GM12864 (cell line): ENCODE results near the gene FCRL6.

ENCODE experiments used
- DNase-seq: peaks from one replicate; pipeline ENCODE4 v3.0.0-alpha.2; 2011; ENCODE audit warnings: low read depth
- H3K4me3 ChIP-seq: 2 replicates; pipeline ENCODE4 v1.5.1; 2011; ENCODE audit warnings: mild to moderate bottlenecking, low read depth, low read length, control low read depth
- TF ChIP-seq, protein P1 (sequence below): IDR thresholded peaks from 2 replicates; pipeline ENCODE4 v1.5.1; 2011; ENCODE audit warnings: low read depth, mild to moderate bottlenecking, moderate library complexity, low read length, control low read depth, inconsistent platforms; ENCODE audit errors: missing control alignments

FCRL6 gene

GRCh38 chr1:159821171-159821867 is 19.2 kb downstream of the FCRL6 start:
- H3K4me3 ChIP-seq: no peak overlapping the region
- TF ChIP-seq, protein P1, sequence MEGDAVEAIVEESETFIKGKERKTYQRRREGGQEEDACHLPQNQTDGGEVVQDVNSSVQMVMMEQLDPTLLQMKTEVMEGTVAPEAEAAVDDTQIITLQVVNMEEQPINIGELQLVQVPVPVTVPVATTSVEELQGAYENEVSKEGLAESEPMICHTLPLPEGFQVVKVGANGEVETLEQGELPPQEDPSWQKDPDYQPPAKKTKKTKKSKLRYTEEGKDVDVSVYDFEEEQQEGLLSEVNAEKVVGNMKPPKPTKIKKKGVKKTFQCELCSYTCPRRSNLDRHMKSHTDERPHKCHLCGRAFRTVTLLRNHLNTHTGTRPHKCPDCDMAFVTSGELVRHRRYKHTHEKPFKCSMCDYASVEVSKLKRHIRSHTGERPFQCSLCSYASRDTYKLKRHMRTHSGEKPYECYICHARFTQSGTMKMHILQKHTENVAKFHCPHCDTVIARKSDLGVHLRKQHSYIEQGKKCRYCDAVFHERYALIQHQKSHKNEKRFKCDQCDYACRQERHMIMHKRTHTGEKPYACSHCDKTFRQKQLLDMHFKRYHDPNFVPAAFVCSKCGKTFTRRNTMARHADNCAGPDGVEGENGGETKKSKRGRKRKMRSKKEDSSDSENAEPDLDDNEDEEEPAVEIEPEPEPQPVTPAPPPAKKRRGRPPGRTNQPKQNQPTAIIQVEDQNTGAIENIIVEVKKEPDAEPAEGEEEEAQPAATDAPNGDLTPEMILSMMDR: no peak
- no peak for DNase-seq

- no peak for DNase-seq
Observed at GRCh38 chr1:159823406-159823805, 21.2 kb downstream of the FCRL6 start.

DNA sequence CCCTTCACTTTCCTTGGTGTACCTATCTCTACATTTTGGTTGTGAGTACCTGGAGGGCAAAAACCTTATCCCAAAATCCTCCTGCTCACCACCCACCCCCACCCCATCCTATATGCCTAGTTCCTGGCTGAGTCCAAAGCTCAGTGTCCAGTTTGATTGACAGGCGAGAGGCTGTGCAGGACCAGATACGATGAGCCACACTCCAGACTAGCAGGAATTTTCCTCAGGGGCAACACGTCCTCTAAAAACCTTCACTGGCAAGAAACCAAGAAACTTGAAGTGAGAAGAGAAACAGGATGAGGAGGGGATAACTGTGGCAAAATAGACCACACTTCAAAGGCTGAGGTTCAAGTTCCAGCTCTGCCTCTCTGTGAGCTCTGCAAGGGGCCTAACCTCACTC is 23.4 kb downstream of the FCRL6 start:
- TF ChIP-seq, protein P1: no peak
- DNase-seq: no peak
- H3K4me3 ChIP-seq: no peak overlapping the region

More at GRCh38 chr1:159823406-159823805, 21.2 kb downstream of the FCRL6 start:
- TF ChIP-seq, protein P1: no peak
- no peak overlapping the region for H3K4me3 ChIP-seq

GRCh38 chr1:159826441-159827101 is 24.4 kb downstream of the FCRL6 start, which contains the start of gene SLAMF8:
SLAMF8 (plus strand) TSS chr1:159826873; CDS start chr1:159826899, 26 bp downstream.
- no peak within 1 kb of the TSS for H3K4me3 ChIP-seq
- TF ChIP-seq, protein P1: no peak
- DNase-seq: no peak

GRCh38 chr1:159827102-159827490 is 24.9 kb downstream of the FCRL6 start:
- TF ChIP-seq, protein P1: no peak
- H3K4me3 ChIP-seq: no peak overlapping the region
- DNase-seq: no peak

GRCh38 chr1:159827549-159827948 is 25.4 kb downstream of the FCRL6 start:
- DNase-seq: no peak
- TF ChIP-seq, protein P1: no peak

DNA sequence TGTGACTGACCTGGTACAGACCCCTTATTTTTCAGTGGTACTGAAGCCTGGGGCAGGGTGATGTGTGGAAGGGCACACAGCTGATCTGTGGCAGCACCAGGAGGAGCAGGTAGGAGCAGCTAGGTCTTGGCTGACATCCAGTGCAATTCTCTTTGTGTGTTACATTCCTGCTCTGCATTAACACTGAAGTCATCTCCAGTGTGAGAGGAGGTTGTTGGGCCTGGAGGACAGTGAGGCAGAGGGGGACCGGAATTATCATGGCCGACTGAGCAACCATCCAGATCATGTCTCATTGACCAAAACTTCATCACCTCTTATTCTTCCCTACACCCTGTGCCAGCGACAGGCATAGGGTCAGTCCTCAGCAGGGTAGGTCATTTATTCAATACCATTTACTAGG is 26.0 kb downstream of the FCRL6 start:
- DNase-seq: no peak
- TF ChIP-seq, protein P1: no peak

More at GRCh38 chr1:159827549-159827948, 25.4 kb downstream of the FCRL6 start:
- H3K4me3 ChIP-seq: no peak overlapping the region

More for the DNA sequence above, 26.0 kb downstream of the FCRL6 start:
- no peak overlapping the region for H3K4me3 ChIP-seq
